GM19099 (cell line): ENCODE results near the gene LRRC72.

Experiments
- POLR2A ChIP-seq: IDR thresholded peaks from 3 replicates; pipeline ENCODE4 v1.6.1; 2011; ENCODE audit warnings: low read depth; ENCODE audit not compliant: insufficient read length; ENCODE audit errors: extremely low read depth

Gene LRRC72

DNA sequence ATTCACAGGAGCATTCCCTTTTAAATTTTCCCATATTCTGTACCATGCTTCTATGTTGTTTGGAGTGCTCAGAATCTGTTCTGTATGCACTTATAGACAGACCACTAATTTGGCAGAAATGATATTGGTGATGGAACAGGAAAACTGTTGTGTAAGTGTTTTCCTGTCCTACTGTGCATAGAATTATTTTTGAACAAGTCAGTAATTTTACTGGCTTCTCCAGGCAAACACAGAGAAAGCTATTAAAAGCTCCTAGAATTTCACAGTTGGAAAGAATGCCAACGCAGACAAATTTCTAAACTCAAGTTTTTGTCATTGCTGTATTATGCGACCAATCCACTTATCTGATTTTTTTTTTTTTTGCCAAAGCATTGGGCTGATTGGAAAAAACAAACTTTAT lies 63.3 kb downstream of the LRRC72 start:
- no peak for TF ChIP-seq POLR2A

GRCh38 chr7:16590424-16590823 lies 63.8 kb downstream of the LRRC72 start:
- no peak for TF ChIP-seq POLR2A

DNA sequence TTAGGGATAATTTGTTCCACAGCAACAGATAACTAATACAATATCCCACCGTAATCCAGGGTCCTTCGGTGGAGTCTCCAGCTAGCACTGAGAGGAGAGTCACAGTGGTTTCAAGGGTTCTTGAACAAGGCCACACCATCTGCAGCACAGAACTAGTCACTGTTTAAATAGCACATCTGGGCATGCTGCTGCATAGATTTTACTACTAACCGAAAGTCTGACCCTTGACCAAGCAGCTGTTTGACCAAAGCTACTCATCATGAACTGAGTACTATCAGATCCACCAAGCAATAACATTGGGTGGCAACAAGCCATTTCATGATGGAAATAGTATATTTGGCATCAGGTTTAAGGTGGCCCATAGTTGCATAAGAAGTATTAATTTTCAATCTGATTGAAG lies 65.8 kb downstream of the LRRC72 start:
- no peak for TF ChIP-seq POLR2A

DNA sequence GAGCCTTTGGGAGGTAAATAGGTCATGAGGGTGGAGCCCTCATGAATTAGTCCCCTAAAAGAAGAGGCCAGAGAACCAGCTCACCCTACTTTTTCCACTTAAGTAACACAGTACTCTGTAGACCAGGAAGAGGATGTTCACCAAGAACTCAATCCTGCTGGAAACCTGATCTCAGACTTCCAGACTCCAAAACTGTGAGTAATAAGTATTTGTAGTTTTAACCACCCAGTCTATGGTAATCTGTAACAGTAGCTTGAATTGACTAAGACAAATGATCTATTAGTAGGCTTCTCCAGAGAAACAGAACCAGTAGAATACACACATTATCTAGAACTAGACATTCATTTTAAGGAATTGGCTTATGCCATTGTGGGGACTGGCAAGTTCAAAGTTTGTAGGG lies 67.4 kb downstream of the LRRC72 start:
- TF ChIP-seq POLR2A = no peak

DNA sequence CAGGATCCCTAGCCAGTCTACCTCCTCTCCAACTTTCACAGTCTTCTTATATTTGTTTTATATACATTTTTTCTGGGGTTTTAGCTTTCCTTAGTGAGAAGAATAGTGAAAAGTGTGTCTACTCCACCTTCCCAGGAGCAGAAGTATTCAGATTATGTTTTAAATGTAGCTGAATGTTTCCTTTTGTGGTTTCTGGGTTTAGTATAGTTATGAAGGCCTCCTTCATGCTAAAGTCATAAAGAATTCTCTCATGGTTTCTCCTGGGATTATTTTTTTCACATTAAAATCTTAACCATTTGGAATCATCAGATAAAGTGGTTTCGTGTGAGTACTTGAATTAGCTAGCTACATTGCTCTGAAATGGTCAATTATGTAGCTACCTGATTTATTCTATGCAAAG lies 68.1 kb downstream of the LRRC72 start:
- no peak for TF ChIP-seq POLR2A

DNA sequence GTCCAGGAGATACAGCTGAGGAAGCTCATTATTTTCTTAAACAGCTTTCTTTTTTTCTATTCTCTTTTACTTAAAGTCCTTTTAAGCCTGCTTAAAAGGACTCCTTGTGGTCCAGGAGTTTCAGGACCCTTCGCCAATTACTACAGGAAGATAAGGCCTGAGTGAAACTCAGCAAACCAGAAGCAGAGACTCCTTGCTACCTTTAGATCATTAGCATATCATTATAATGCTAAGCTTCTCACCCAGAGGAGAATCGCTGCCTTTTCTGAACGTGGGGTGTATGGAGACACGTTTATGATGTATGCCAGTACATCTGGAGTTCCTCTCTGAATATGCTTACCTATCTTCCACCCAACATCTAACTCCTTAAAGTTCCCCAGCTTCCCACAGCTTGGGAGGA lies 71.4 kb downstream of the LRRC72 start:
- TF ChIP-seq POLR2A = no peak

DNA sequence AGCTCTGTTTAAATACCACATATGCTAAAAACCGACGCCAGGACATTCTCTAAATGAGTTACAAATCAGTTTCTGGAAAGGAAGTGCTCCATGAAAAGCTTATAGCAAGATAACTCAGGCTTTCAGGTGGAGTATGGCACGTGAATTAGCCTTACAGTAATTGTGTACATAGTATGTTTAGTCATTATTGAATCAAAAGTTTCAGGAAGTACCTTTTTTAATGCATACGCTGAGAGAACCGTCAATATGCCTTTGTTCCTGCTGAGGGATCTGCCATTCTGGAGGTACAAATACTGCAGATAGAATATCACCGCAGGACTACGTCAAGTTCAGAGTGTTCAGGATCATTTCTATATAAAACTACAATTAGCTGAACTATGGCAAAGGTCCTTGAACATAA lies 73.2 kb downstream of the LRRC72 start:
- TF ChIP-seq POLR2A = no peak

GRCh38 chr7:16603633-16604032 lies 77.0 kb downstream of the LRRC72 start:
- TF ChIP-seq POLR2A = no peak

DNA sequence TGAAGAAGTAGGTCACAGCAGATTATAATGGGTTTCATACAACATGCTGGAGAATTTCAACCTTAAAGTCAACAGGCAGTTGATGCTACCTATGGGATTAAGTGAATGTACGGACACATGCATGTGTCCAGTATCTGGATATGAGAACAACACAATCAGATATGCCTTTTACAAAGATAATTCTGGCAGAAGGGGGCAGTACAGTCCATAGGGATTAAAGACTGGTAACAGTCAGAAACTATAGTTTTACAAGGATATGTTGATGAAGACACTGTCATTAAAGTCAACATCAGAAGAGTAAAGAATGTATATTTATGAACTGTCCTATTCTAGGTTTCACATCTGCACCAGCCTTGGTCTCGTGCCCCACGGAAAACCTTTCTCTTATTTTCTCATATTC lies 77.4 kb downstream of the LRRC72 start:
- TF ChIP-seq POLR2A = no peak

DNA sequence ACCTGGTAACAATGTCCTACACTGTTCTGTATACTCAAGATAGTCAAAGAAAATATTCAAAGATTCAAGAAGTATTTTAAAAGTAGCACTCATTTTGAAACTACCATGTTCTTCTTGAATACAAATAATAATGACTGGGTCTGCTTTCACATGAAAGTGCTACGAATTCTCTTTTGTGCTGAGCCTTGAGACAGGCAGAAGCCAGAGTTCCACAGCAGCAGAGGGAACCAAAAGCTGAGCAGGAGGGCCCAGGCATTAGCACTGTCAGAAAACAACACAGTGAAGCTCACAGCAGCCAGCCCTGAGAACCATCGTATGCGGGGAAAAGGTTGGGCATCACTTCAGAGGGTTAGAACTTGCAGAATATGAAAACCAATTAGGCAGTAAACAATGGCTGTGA lies 80.1 kb downstream of the LRRC72 start:
- no peak for TF ChIP-seq POLR2A

GRCh38 chr7:16609842-16610450 lies 83.3 kb downstream of the LRRC72 start:
- TF ChIP-seq POLR2A = no peak

GRCh38 chr7:16611711-16612110 lies 85.1 kb downstream of the LRRC72 start:
- TF ChIP-seq POLR2A = no peak

GRCh38 chr7:16615228-16615627 lies 88.6 kb downstream of the LRRC72 start:
- TF ChIP-seq POLR2A = no peak

GRCh38 chr7:16616122-16616521 lies 89.5 kb downstream of the LRRC72 start:
- no peak for TF ChIP-seq POLR2A

- no peak for TF ChIP-seq POLR2A
These were observed 89.9 kb downstream of the LRRC72 start for GRCh38 chr7:16616542-16616941.

GRCh38 chr7:16619979-16620408 lies 93.4 kb downstream of the LRRC72 start:
- TF ChIP-seq POLR2A = no peak

- TF ChIP-seq POLR2A = no peak
These were observed 99.8 kb downstream of the LRRC72 start for GRCh38 chr7:16626388-16626787.
